ENCODE results near the gene TCP1.

DNA sequence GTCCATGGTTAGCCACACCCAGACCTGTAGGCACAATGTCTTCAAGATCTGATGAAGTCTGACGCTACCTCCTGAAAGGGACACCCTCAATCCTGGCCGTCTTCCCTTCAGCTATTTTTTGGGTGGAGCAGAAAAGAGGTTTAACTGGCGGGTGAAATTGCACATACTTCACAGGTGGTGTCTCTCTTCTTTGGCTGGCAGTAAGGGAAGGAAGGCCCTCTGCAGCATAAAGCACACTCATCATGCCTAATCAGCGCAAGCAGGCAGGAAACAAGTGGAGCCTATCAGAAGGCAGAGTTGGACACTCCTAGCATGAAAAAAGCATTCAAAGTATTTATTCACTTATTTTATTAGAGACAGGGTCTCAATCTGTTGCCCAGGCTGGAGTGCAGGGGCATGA is 43.5 kb upstream of the TCP1 start:
- TF ChIP-seq CTCF (IDR thresholded peaks at IDR 0.05; ENCODE audit: poor library complexity): no peak
- TF ChIP-seq EZH2phosphoT487 (IDR thresholded peaks at IDR 0.05; ENCODE audit: low read depth, severe bottlenecking, unreplicated experiment): no peak

Data from hepatocyte (in vitro differentiated cells).